HEK293 (cell line): ENCODE measurements around the gene COG1.

Experiments
- CTCF ChIA-PET: fragments of 350-600 bp; formaldehyde crosslinking; extraction: SDS; loops from one replicate; lab custom pipeline; 2021; ENCODE audit warnings: antibody characterized with exemption; lab: Yijun Ruan, JAX
- POLR2A ChIA-PET: fragments of 300-600 bp; formaldehyde crosslinking; extraction: SDS; loops from one replicate; lab custom pipeline; 2020; ENCODE audit warnings: antibody characterized with exemption, inconsistent platforms; lab: Yijun Ruan, JAX
- H3K27ac ChIP-seq: fragments of 200-500 bp; sonication (Bioruptor generic); 2 replicates; pipeline ENCODE4 v1.5.1; 2014; ENCODE audit warnings: low read depth, low read length, control low read depth, inconsistent platforms; ENCODE audit errors: extremely low read depth
- H3K36me3 ChIP-seq, 2 experiments: fragments of 200-500 bp in 1 of 2; sonication (Bioruptor generic) in 1 of 2; 1 replicate in 1 of 2; 2 replicates in 1 of 2; pipeline ENCODE4 v1.5.1; 2014 to 2017; ENCODE audit warnings: inconsistent platforms in 2 of 2, low read length in 2 of 2; ENCODE audit not compliant: control insufficient read depth in 2 of 2, insufficient read depth in 1 of 2
- H3K4me1 ChIP-seq: fragments of 200-500 bp; sonication (Bioruptor generic); 2 replicates; pipeline ENCODE4 v1.5.1; 2014; ENCODE audit warnings: mild to moderate bottlenecking, low read length, inconsistent platforms; ENCODE audit not compliant: control insufficient read depth, insufficient read depth
- H3K4me3 ChIP-seq: 2 replicates; pipeline ENCODE4 v1.5.1; 2011; ENCODE audit warnings: low read depth, mild to moderate bottlenecking, control low read depth, low read length, moderate library complexity
- H3K9me3 ChIP-seq: fragments of 200-500 bp; sonication (Bioruptor generic); 2 replicates; pipeline ENCODE4 v1.5.1; 2014; ENCODE audit warnings: low read depth, low read length, inconsistent platforms; ENCODE audit not compliant: control insufficient read depth, insufficient read depth
- GLIS1 ChIP-seq: fragments of 450-650 bp; formaldehyde crosslinking; IDR thresholded peaks from 2 replicates; pipeline ENCODE4 v1.5.1; 2016; ENCODE audit warnings: missing biosample characterization, missing genetic modification characterization
- SP7 ChIP-seq: fragments of 450-650 bp; formaldehyde crosslinking; IDR thresholded peaks from 2 replicates; pipeline ENCODE4 v1.5.1; 2016; ENCODE audit warnings: missing biosample characterization, missing genetic modification characterization
- TRIM28 ChIP-seq: IDR thresholded peaks from 2 replicates; pipeline ENCODE4 v1.6.1; 2011; ENCODE audit warnings: low read length, control low read depth, borderline replicate concordance
- ZBTB8A ChIP-seq: fragments of 450-650 bp; formaldehyde crosslinking; IDR thresholded peaks from 2 replicates; pipeline ENCODE4 v1.5.1; 2016; ENCODE audit warnings: missing biosample characterization, missing genetic modification characterization
- ZFHX2 ChIP-seq: fragments of 450-650 bp; formaldehyde crosslinking; conservative IDR thresholded peaks from 2 replicates; pipeline ENCODE4 v1.5.1; 2016; ENCODE audit warnings: missing biosample characterization, missing genetic modification characterization
- ZNF211 ChIP-seq: fragments of 450-650 bp; formaldehyde crosslinking; IDR thresholded peaks from 2 replicates; pipeline ENCODE4 v1.5.1; 2016; ENCODE audit warnings: low read depth, missing biosample characterization, missing genetic modification characterization
- ZNF341 ChIP-seq: fragments of 450-650 bp; formaldehyde crosslinking; IDR thresholded peaks from 2 replicates; pipeline ENCODE4; 2016; ENCODE audit warnings: low read depth, missing biosample characterization, missing genetic modification characterization
- ZNF37A ChIP-seq: fragments of 450-650 bp; IDR thresholded peaks from 2 replicates; pipeline ENCODE4 v1.5.1; 2018; ENCODE audit warnings: missing biosample characterization, missing genetic modification characterization
- ZNF521 ChIP-seq: fragments of 450-650 bp; formaldehyde crosslinking; IDR thresholded peaks from 2 replicates; pipeline ENCODE4 v1.5.1; 2017; ENCODE audit warnings: missing biosample characterization, mild to moderate bottlenecking, missing genetic modification characterization
- ZNF548 ChIP-seq: fragments of 450-650 bp; formaldehyde crosslinking; IDR thresholded peaks from 2 replicates; pipeline ENCODE4 v1.5.1; 2016; ENCODE audit warnings: missing biosample characterization, missing genetic modification characterization
- ZNF785 ChIP-seq: fragments of 450-650 bp; formaldehyde crosslinking; IDR thresholded peaks from 2 replicates; pipeline ENCODE4 v1.5.1; 2016; ENCODE audit warnings: missing biosample characterization, missing genetic modification characterization
- TF ChIP-seq, protein P1 (sequence below): fragments of 450-650 bp; formaldehyde crosslinking; IDR thresholded peaks from 2 replicates; pipeline ENCODE4 v1.5.1; 2016; ENCODE audit warnings: missing biosample characterization, missing genetic modification characterization
- TF ChIP-seq, protein P2 (sequence below): fragments of 450-650 bp; formaldehyde crosslinking; IDR thresholded peaks from 2 replicates; pipeline ENCODE4 v1.5.1; 2016; ENCODE audit warnings: missing biosample characterization, missing genetic modification characterization
- TF ChIP-seq, protein P3 (sequence below): fragments of 450-650 bp; formaldehyde crosslinking; IDR thresholded peaks from 2 replicates; pipeline ENCODE4 v1.5.0; 2017; ENCODE audit warnings: missing biosample characterization, missing genetic modification characterization, borderline replicate concordance

Gene COG1

DNA sequence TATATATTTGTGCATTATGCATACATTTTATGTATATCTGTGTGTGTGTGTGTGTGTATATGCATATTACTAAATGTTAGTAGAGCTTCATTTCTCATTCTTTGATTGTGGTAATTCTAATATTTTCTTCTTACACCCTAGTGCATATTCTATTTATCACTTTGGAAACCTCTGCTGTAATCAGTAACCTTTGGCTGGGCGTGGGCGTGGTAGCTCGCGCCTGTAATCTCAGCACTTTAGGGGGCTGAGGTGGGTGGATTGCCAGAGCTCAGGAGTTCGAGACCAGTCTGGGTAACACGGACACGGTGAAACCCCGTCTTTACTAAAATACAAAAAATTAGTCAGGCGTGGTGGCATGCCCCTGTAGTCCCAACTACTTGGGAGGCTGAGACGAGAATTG lies 41.9 kb downstream of the COG1 start:
- H3K27ac ChIP-seq, result no peak overlapping the region
- H3K4me1 ChIP-seq, result peaks cover 4% of the 10 kb centered on the region; the same call in 1 of the 2 replicates
- peaks cover 42 to 57% of the 10 kb centered on the region in 2 experiments for H3K36me3 ChIP-seq
- ChIA-PET CTCF (interaction anchor here (0.7 to 3.2 kb wide), 9 partner anchors 11 to 675 kb away, joined by 3 to 20 read pairs (median 4); partner anchors contain the start of gene COG1), POLR2A (interaction anchor here (0.8 to 0.9 kb wide), 2 partner anchors 63 to 77 kb away, joined by 3 to 8 read pairs; partner anchors contain the start of gene CDC42EP4)
- no peaks in the 10 kb centered on the region for H3K9me3 ChIP-seq
- TF ChIP-seq ZFHX2 (tag by site-specific recombination) (peak; percentile 22; the same call in 1 of the 2 replicates), TRIM28 (no peak)
- no peak overlapping the region for H3K4me3 ChIP-seq

DNA sequence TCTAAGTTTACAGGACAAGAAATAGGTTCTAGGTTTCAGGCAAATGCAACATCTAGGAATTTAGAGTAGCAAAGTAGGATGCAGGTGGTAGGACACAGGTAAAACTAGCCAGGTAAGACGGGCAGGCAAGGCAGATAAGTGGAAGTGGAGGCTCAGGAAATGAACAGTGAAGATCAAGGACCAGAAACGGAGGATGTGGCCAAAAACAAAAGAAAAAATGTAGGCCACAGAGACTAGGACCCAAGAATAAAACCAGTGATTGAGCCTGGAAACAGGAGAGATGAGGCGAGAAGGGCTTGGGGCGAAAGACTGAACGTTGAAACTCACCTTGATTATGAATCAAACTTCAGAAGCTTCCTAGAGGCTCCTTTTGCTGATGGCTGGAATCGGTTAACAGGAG lies 44.9 kb downstream of the COG1 start:
- H3K9me3 ChIP-seq, result no peaks in the 10 kb centered on the region
- POLR2A ChIA-PET, result interaction anchor here (0.6 to 0.7 kb wide), 2 partner anchors 120 to 145 kb away, joined by 3 read pairs; partner anchors contain the start of gene SLC39A11
- no peak overlapping the region for H3K4me3 ChIP-seq
- CTCF ChIA-PET, result interaction anchor here (0.9 to 3.2 kb wide), 3 partner anchors 18 to 132 kb away, joined by 3 to 20 read pairs (median 19); no protein-coding TSS in a partner anchor
- H3K27ac ChIP-seq, result no peak overlapping the region
- H3K36me3 ChIP-seq, result peaks cover 47 to 83% of the 10 kb centered on the region in 2 experiments
- H3K4me1 ChIP-seq, result no peaks in the 10 kb centered on the region
- no peak for TF ChIP-seq ZFHX2 (tag by site-specific recombination)
- no peak for TF ChIP-seq ZNF785 (tag by site-specific recombination)
- TF ChIP-seq SP7 (tag by site-specific recombination), result no peak
- TF ChIP-seq ZNF37A (tag by site-specific recombination), result no peak
- no peak for TF ChIP-seq GLIS1 (tag by site-specific recombination)
- TF ChIP-seq, protein P1, sequence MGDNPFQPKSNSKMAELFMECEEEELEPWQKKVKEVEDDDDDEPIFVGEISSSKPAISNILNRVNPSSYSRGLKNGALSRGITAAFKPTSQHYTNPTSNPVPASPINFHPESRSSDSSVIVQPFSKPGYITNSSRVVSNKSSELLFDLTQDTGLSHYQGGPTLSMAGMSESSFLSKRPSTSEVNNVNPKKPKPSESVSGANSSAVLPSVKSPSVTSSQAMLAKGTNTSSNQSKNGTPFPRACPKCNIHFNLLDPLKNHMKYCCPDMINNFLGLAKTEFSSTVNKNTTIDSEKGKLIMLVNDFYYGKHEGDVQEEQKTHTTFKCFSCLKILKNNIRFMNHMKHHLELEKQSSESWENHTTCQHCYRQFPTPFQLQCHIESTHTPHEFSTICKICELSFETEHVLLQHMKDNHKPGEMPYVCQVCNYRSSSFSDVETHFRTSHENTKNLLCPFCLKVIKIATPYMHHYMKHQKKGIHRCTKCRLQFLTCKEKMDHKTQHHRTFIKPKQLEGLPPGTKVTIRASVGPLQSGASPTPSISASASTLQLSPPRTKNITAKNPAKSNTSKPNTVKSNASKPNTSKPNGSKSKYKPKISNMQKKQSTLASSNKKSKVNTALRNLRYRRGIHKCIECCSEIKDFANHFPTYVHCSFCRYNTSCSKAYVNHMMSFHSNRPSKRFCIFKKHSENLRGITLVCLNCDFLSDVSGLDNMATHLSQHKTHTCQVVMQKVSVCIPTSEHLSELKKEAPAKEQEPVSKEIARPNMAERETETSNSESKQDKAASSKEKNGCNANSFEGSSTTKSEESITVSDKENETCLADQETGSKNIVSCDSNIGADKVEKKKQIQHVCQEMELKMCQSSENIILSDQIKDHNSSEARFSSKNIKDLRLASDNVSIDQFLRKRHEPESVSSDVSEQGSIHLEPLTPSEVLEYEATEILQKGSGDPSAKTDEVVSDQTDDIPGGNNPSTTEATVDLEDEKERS, result no peak
- TF ChIP-seq ZBTB8A (tag by site-specific recombination), result no peak
- TF ChIP-seq ZNF548 (tag by site-specific recombination), result no peak

DNA sequence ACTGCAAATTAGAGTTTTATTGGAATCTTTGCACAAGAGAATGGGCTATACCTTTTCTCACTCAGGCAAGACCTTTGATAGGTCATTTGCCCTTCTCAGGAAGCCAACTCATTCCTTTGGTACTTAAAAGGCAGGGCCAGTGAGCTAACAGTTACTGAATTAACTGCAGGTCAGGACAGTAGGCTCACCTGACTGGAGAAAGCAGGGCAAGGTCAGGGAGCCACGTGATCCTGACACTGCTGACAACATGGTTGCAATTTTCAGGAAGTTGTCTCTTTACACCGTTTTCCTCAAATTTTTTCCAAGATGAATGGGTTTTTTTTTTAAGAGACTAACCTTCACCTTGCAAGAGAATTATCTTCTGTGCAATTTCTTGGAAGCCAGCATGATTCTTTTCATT lies 47.7 kb downstream of the COG1 start:
- Histone ChIP-seq H3K27ac (no peak overlapping the region), H3K36me3 (peaks cover 54 to 84% of the 10 kb centered on the region in 2 experiments), H3K4me1 (no peaks in the 10 kb centered on the region), H3K9me3 (no peaks in the 10 kb centered on the region), H3K4me3 (no peak overlapping the region)
- CTCF ChIA-PET, result interaction anchor here (0.7 to 2.6 kb wide), 4 partner anchors 14 to 463 kb away, joined by 3 to 19 read pairs (median 8); no protein-coding TSS in a partner anchor
- POLR2A ChIA-PET, result interaction anchor here (0.8 kb wide), 1 partner anchor 61 kb away, joined by 3 read pairs; no protein-coding TSS in a partner anchor
- TF ChIP-seq ZNF211 (no peak), ZNF341 (no peak), ZNF521 (tag by site-specific recombination) (no peak)
- TF ChIP-seq, protein P2, sequence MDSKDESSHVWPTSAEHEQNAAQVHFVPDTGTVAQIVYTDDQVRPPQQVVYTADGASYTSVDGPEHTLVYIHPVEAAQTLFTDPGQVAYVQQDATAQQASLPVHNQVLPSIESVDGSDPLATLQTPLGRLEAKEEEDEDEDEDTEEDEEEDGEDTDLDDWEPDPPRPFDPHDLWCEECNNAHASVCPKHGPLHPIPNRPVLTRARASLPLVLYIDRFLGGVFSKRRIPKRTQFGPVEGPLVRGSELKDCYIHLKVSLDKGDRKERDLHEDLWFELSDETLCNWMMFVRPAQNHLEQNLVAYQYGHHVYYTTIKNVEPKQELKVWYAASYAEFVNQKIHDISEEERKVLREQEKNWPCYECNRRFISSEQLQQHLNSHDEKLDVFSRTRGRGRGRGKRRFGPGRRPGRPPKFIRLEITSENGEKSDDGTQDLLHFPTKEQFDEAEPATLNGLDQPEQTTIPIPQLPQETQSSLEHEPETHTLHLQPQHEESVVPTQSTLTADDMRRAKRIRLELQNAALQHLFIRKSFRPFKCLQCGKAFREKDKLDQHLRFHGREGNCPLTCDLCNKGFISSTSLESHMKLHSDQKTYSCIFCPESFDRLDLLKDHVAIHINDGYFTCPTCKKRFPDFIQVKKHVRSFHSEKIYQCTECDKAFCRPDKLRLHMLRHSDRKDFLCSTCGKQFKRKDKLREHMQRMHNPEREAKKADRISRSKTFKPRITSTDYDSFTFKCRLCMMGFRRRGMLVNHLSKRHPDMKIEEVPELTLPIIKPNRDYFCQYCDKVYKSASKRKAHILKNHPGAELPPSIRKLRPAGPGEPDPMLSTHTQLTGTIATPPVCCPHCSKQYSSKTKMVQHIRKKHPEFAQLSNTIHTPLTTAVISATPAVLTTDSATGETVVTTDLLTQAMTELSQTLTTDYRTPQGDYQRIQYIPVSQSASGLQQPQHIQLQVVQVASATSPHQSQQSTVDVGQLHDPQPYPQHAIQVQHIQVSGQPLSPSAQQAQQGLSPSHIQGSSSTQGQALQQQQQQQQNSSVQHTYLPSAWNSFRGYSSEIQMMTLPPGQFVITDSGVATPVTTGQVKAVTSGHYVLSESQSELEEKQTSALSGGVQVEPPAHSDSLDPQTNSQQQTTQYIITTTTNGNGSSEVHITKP, result no peak
- TF ChIP-seq, protein P3, sequence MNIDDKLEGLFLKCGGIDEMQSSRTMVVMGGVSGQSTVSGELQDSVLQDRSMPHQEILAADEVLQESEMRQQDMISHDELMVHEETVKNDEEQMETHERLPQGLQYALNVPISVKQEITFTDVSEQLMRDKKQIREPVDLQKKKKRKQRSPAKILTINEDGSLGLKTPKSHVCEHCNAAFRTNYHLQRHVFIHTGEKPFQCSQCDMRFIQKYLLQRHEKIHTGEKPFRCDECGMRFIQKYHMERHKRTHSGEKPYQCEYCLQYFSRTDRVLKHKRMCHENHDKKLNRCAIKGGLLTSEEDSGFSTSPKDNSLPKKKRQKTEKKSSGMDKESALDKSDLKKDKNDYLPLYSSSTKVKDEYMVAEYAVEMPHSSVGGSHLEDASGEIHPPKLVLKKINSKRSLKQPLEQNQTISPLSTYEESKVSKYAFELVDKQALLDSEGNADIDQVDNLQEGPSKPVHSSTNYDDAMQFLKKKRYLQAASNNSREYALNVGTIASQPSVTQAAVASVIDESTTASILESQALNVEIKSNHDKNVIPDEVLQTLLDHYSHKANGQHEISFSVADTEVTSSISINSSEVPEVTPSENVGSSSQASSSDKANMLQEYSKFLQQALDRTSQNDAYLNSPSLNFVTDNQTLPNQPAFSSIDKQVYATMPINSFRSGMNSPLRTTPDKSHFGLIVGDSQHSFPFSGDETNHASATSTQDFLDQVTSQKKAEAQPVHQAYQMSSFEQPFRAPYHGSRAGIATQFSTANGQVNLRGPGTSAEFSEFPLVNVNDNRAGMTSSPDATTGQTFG (tag by site-specific recombination), result no peak
- TF ChIP-seq, all 188 proteins: peak for 0
